Prostate gland (tissue), 2 donors: ENCODE results near the gene VPS33A.

Source experiments
- CTCF ChIP-seq, 4 experiments: fragments of 200-600 bp in 2 of 4; fragments of 450-650 bp in 2 of 4; sonication (generic) in 2 of 4; IDR thresholded peaks; 1 replicate in 3 of 4; 2 replicates in 1 of 4; pipeline ENCODE4 v1.5.1; 2016 to 2019; ENCODE audit warnings: antibody characterized with exemption in 4 of 4, mild to moderate bottlenecking in 2 of 4, moderate library complexity in 2 of 4
- POLR2A ChIP-seq: fragments of 450-650 bp; IDR thresholded peaks from one replicate; pipeline ENCODE4 v1.6.1; 2016; ENCODE audit warnings: antibody characterized with exemption, mild to moderate bottlenecking

GRCh38 chr12:122205053-122205925, 61.0 kb downstream of the VPS33A start:
- TF ChIP-seq CTCF (IDR thresholded peaks at IDR 0.05) (no peak), POLR2A (no peak)
